GM21526 (cell line): Measurements from ENCODE around the gene PIP5K1B.

Source experiments
- ATAC-seq: cut with Tn5 transposase; IDR thresholded peaks from one replicate; pipeline ENCODE4 v1.9.1; 2021; ENCODE audit warnings: moderate library complexity; ENCODE audit not compliant: unreplicated experiment, low FRiP score

Gene PIP5K1B

DNA sequence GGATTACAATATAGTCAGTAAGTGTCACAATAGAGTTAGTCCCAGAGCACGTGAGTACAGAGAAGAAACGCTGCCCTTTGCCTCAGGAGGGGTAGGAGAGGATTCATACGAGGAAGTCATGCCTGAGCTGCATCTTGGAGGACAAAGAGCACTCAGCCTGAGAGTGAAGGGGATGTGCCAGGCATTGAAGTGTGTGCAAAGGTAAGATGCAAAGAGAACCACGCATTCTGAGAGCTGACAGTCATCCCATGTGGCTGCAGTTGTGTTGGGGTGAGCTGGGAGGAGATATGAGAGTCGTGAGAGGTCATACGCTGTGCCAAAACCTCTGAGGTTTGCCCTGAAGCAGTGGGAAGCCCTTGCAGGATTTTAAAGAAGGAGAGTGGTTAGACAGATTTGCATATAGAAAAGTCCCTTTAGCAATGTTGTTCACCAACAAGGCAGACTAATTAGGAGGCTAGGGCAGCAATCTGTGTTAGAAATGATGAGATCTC is 97.5 kb downstream of the PIP5K1B start:
- ATAC-seq: peak; percentile 94

DNA sequence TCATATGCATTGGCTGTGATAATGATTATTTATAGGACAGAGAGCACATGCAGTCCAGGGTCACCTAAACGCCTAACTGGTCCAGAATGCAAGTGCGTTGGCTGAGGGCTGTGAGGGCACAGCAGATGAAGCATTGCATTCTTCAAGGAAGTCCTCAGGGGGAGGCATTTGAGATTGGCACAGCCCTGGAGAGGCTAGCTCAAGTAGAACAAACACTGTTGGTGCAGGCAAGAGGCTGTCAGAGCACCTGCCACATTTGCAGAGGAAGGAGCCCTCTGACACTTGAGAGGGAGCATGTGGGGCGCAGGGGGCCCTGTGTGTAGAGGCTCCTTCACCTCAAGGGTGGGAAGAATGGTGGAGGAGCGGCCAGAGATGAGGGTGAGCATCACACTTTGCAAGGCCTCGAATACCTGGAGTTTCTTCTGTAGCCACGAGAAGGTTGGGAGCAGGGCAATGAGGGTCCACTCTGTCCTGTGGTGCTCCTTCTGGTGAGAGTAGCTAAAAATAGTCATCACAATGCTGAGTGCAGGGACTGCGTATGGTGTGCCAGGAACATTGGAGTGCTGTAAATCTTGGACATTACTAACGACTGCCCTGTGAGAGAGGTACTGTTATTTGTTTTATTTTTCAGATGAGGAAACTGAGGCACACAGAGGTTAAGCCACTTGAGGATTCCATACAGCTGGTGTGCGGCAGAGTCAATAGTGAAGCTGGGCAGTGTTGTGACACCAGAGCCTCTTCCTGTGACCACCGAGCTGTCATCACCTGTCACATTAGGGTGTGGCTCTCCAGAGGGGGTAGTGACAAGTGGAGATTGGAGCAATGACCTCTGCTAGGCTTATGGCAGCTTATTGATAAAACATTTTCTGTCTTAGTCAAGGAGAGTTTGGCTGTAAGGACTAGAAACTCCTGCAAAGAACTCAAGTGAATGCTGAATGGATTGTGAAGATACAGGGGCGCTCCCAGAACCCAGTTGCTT is 100.2 kb downstream of the PIP5K1B start:
- ATAC-seq: no peak

DNA sequence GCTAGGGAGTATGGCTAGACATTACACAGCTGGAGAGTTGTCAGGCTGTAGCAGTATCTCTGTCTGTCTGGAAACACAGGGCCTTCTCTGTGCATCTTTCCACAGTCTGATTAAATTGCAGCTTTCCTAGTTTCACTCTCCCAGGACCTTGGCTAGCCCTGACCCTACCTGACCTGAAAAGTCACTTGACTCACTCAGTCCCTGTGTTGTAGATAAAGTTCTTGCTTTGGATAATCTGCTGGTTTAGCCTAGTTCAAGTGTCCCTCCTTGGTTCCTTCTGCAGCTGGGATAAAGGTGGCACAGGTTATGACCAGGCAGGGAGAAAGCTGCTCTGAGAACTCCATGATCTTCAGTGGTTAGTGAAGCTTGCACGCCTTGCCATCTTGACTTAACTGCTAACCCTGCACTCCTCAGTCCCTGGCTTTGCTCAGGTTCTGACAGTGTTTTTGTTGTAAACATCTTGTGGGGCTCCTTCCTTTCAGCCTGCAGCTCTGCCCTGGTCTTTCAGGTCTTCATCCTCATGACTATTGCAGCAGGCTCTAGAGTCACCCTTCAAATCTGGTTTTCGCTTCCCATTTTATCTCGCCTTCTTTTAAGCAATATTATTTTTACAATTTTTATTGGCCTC is 101.0 kb downstream of the PIP5K1B start:
- no peak for ATAC-seq

DNA sequence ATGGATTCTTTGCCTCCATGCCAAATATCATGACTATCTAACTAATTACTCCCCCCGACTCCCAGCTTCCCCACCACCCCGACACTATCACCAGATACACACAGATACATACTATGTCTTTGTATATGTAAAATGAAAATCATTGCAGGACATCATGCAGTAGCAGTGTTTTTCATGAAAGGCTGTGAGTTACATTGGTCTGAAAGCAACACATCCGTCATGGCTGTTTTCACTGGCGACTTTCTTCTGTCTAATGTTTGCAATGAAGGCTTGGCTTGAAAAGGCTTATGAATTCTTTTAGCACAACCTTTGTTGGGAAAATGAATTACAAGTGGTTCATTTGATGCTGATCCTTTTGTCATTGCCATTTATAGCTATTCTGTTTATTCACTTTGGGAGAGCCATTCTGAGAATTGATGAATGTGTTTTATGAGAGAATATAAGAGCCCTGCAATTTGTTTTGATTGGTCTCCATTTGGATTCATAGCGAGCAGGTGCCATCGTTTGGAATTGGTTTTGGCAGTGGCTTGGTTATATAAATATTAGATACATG is 103.4 kb downstream of the PIP5K1B start:
- no peak for ATAC-seq

GRCh38 chr9:68817079-68817875 is 112.2 kb downstream of the PIP5K1B start:
- ATAC-seq: no peak

DNA sequence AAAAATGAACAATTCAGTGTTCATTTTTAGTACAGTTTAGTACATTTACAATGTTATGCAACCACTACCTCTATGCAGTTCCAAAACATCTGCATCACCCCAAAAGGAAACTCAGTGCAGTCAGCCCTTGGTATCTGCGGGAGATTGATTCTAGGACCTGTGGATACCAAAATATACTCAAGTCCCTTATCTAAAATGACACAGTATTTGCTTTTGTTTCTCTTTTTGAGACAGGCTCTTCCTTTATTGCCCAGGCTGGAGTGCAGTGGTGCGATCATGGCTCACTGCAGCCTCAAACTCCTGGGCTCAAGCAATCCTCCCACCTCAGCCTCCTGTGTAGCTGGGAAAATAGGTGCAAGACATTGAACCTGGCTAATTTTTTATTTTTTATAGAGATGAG is 114.0 kb downstream of the PIP5K1B start:
- ATAC-seq: no peak

- ATAC-seq: no peak
Observed at GRCh38 chr9:68821911-68822310, 116.9 kb downstream of the PIP5K1B start.

- ATAC-seq: no peak
Observed at GRCh38 chr9:68822596-68823165, 117.6 kb downstream of the PIP5K1B start.

- no peak for ATAC-seq
Observed at GRCh38 chr9:68825762-68826472, 120.9 kb downstream of the PIP5K1B start.

DNA sequence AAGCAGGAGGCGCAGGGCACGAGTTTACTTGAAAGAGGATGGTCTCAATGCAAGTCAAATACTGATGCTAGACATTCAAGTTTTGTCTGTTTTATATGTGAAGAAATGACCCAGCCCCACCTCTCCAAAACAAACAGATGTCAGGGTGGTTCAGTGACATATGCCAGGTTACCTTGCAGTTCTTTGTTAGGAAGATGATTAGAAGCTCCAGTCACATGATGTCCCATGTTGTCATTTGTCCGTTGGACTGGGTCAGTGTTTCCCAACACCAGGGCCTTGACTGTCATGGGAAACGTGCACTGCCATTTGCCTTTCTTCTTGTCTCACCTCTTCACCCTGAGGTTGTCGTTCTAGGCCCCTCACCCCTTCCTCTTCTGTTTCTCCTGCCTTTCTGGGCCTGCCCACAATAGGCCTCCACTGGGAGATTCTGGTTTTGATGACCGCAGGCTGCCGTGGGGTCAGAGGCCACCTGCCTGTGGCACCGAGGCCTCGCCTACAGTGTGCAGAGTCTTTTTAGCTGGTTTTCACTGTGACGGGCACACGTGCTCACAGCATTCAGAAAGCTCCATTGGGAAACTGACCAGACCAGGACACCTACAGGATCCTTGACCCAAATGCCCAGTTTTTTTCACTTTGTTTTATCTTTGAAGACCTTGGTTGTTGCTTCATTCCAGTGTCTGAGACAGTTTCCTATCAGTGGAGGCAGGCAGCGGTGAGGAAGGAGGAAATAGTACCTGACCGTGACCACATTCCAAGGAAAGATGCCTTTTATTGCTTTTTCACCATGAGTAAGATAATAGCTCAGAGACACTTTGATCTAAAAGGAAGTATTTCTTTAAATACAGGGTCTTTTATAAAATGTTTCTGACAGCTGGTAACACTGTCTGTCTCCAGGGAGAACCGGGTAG is 123.1 kb downstream of the PIP5K1B start:
- ATAC-seq: no peak

DNA sequence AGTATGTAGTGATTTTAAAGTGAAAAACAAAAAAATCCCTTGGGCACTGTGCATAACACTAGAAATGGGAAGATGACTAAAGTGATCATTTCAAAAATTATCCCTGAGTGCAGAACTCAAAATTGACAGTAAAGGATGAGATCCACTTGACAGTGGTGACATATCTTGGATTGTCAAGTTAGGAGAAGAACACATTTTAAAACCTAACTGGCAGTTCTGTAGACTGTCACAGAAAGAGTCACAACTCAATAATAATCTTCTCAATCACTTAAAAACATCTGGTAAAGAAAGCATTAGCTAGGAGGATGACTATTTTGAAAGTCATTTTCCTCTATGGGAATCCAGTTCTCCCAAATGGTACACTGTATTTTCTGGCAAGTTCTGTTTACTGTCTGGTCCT is 127.1 kb downstream of the PIP5K1B start:
- ATAC-seq: no peak

GRCh38 chr9:68832861-68833518 is 128.0 kb downstream of the PIP5K1B start:
- no peak for ATAC-seq

DNA sequence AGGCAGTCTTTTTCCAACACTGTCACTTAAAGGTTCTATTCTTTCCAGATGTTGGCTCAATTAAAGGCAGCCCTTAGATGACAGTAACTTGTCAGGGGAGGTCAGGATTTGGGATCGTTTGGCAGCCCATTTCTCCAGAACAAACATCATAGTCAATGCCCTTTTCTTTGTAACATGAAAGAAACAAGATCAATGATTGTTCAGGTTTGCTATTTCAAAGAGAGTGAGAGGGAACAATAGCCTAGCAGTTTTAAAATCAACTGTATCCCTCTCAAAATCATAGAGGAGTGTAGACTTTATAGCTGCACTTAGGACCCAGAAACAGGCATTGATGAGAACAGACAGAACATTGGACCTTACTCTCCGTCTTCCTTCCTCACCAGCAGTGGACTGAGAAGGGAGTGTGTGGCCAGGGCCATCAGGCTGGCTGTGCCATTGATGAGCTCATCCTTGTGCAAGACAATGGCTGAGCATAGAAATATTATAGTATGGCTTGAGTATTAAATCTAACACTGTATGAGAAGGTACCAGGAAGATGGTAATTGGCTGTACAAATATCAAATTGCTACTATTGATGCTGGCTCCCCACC is 130.0 kb downstream of the PIP5K1B start:
- ATAC-seq: no peak

DNA sequence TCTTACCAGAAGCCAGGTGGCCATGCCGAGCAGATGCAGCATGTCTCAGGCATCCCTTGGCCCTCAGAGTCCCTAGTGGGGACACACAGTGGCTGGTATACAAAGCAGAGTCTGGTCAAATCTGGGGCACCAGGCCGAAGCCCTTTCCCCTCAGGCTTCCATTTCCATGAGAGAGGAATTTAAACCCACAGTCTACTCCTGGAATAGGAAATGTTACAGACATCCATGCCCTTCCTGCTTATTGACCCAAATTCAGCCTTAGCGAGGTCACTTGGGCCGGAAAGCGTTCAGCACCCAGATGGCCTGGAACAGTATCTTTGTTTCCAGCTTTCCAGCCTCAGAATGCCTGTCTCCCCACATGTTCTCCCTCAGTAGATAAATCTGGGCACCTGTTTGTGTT is 131.7 kb downstream of the PIP5K1B start:
- no peak for ATAC-seq

GRCh38 chr9:68838245-68838644 is 133.2 kb downstream of the PIP5K1B start:
- ATAC-seq: no peak

- no peak for ATAC-seq
Observed at GRCh38 chr9:68841276-68842052, 136.4 kb downstream of the PIP5K1B start.

GRCh38 chr9:68842568-68842967 is 137.5 kb downstream of the PIP5K1B start:
- ATAC-seq: no peak
